Measurements from ENCODE around the gene GZF1.

- TF ChIP-seq CTCF (IDR thresholded peaks at IDR 0.05): no peak
- TF ChIP-seq ZFX (IDR thresholded peaks at IDR 0.05; ENCODE audit: borderline replicate concordance): no peak
Measured at GRCh38 chr20:23325107-23325506, 36.9 kb upstream of the GZF1 start.
